Measurements from ENCODE around the gene PCDHB1.

- TF ChIP-seq CTCF (IDR thresholded peaks at IDR 0.05; ENCODE audit: poor library complexity), result no peak
- TF ChIP-seq EZH2 (IDR thresholded peaks at IDR 0.05; ENCODE audit: borderline replicate concordance), result no peak
- TF ChIP-seq EZH2phosphoT487 (IDR thresholded peaks at IDR 0.05; ENCODE audit: low read depth, severe bottlenecking, unreplicated experiment), result no peak
These were observed 41.0 kb upstream of the PCDHB1 start for GRCh38 chr5:141010047-141010793.
